ENCODE measurements around the gene B3GNT5.

Gene B3GNT5

GRCh38 chr3:183290216-183290615 is 37.2 kb downstream of the B3GNT5 start:
- DNase-seq (ENCODE audit: low spot score), result no peak

GRCh38 chr3:183291497-183292031 is 38.5 kb downstream of the B3GNT5 start:
- FAIRE-seq, result no peak
- DNase-seq (ENCODE audit: low spot score), result no peak

More at GRCh38 chr3:183290216-183290615, 37.2 kb downstream of the B3GNT5 start:
- FAIRE-seq, result no peak

GRCh38 chr3:183293966-183294365 is 40.9 kb downstream of the B3GNT5 start:
- DNase-seq (ENCODE audit: low spot score) (no peak), FAIRE-seq (no peak)

DNA sequence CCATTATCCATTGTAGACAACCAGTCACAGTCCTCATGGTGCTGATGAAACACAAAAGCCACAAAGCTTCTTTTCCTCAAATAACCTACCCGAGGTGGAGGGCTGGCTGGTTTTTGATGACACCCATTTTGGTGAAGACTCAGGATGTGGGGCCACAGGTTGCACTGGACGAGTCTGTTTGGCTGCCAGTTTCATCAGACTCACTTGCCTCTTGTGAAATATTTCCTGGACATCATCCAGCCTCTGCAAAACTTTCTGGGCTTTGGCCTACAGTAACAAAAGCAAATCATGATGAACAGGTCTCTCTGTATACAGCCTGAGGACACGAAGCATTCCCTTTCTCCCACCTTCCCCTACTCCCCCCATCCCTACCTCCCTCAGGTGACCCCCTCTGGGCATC is 42.2 kb downstream of the B3GNT5 start:
- DNase-seq (ENCODE audit: low spot score) (no peak), FAIRE-seq (no peak)

DNA sequence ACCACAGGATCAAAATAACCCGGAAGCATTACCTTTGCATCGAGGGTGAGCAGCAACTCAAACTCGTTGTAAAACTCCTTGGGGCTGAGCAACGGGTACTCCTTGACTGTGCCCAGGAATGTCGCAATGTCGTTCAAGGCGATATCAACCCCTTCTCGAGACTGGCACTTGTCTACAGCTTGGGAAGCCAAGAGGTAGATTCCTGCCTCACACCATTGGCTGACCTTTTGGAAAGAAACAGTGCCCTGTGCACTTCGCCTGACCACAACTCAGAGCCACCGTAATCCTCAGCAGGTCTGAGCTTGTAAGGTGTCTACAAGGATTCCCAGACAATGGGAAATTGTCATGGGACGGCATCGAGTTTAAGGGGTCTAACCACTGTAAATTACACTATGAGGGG is 43.9 kb downstream of the B3GNT5 start:
- FAIRE-seq (no peak), DNase-seq (ENCODE audit: low spot score) (no peak)

DNA sequence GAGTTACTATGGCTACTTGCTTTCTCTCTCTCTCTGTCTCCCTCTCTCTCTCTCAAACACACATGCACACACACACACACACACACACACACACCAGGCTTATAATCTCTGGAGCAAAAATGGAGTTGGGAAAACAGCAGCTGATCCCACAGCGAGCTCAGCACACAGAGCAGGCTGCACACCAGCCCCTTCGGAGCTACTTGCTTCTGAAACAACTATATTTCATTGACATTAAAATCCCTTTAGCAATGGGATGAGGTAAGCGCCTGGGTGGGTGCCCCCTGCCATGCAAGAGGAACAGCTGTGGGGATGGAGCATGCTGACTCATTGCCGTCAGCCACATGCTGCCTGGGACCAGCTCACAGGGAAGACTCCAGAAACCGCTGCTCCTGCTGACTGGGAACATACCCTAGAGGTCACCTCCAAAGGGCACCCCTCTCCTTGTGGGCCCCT is 45.7 kb downstream of the B3GNT5 start:
- no peak for FAIRE-seq
- peak; percentile 83 for DNase-seq (ENCODE audit: low spot score)

GRCh38 chr3:183299976-183300375 is 46.9 kb downstream of the B3GNT5 start:
- FAIRE-seq (no peak), DNase-seq (ENCODE audit: low spot score) (no peak)

DNA sequence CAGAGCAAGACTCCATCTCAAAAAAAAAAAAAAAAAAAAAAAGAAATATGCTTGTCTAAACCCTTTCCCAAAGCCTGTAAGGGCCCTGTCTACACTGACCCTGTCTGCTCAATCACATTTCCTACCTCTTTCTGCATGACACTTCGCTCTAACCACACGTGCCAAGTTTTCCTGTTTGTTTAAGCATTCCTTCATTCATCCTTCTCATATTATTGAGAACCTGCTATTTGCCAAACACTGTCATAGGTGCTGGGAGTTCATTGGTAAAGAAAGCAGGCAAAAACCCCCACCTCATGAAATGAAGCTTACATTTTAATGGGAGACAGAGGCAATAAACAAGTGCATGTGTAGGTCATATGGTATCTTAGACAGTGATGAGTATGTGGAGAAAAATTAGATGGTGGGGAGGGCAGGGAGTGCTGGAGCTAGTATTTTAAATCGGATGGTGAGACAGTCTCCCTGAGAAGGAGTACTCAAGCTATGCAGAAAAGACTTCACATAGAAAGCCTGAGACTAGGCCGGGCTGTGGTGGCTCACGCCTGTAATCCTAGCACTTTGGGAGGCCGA is 48.0 kb downstream of the B3GNT5 start:
- FAIRE-seq (no peak), DNase-seq (ENCODE audit: low spot score) (no peak)

GRCh38 chr3:183301937-183302580 is 49.0 kb downstream of the B3GNT5 start:
- DNase-seq (ENCODE audit: low spot score) (no peak), FAIRE-seq (no peak)

DNA sequence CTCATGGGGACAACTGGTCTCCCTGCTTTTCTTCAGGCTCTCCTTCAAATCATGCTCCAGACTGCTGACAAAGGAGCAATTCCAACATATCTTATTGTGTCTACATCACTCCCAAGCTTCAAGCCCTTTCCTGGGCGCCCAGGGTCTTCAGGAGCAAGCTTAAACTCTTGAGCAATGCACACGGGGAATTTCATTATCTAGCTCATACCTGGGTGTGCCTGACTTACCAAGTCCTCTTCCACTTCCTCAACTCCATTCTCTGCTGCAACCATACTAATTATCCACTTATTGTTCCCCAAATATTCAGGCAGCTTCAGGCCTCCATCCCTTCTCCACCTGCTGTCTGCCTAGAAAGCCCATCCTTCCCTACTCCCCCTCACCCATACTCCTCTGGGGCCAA is 50.6 kb downstream of the B3GNT5 start:
- FAIRE-seq (no peak), DNase-seq (ENCODE audit: low spot score) (no peak)

DNA sequence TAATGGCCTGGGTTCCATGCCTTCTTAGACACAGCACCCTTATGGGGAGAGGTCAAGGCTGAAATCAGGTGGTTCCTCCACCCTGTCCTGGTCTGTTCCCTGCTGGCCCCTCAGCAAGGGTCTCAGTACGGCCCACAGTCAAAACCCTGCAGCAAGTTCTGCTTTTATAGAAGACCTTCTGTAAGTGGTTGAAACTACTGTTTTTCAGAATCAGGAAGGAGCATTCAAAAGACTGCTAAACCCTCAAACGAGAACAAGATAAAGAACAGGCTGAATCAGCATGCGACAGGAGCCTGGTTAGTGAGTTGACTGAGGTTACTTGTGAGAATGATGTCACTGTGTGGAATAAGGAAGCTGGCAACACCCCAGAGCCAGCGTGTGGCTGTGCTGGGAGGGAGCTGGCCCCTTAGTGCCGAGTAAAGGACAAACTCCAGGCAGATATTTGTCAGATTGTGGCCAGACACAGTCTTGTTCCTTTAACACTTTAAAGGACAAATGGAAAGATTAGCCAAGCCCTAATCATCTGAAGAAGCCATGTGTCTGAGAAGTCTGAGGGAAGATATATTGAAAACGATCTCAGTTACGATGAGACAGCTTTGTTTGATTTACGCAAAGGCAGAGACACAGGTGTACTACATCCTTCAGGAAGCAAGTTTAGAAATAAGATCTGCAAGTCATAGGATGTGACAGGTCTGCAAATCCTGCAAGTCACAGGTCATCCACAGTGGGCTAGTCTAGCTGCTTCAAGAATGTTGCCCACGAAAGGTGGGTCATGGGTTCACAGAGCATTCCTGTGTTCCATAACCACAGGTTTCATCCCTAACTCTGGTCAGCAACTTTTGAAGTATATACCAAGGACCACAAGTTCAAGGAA is 54.0 kb downstream of the B3GNT5 start:
- DNase-seq (ENCODE audit: low spot score) (no peak), FAIRE-seq (no peak)

GRCh38 chr3:183307749-183308148 is 54.7 kb downstream of the B3GNT5 start:
- no peak for FAIRE-seq
- DNase-seq (ENCODE audit: low spot score), result no peak

GRCh38 chr3:183308751-183309150 is 55.7 kb downstream of the B3GNT5 start:
- FAIRE-seq, result no peak
- DNase-seq (ENCODE audit: low spot score), result no peak

DNA sequence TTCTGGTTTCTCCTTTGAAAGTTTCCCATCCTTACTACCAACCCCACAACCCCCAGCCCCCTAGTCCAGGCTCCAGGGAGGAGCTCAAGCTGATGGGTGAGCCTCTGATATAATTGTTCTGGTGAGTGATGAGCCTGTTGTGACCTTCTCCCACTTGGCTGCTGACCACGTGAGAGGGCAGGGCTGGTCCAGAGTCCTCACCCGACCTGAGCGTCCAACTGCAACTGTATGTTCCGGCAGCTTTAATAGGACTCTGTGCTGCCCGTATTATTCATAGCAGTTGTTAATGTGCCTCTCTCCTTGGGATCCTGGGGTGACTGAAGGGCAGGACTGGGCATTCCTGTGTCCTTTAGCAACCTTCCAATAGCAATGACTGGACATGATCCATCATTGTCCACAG is 56.2 kb downstream of the B3GNT5 start:
- FAIRE-seq (no peak), DNase-seq (ENCODE audit: low spot score) (no peak)

DNA sequence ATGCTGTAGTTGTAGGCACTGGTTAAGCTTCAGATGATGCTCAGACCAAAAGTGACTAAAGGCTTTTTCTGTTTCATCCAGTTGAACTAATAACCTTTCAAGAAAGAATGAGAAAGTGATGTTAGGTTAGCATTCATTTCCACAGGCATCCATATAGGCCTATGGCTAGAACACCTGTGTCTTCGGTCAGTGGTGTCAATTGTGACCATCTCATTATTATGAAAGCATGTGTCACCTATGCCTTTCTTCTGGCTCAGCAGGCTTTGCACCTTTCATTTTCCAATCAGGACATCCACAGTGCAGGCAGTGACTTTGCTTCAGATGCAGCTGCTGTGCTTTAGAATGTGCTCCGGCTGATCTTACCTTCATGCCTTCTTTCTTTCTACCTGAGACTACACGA is 57.9 kb downstream of the B3GNT5 start:
- DNase-seq (ENCODE audit: low spot score) (no peak), FAIRE-seq (no peak)

DNA sequence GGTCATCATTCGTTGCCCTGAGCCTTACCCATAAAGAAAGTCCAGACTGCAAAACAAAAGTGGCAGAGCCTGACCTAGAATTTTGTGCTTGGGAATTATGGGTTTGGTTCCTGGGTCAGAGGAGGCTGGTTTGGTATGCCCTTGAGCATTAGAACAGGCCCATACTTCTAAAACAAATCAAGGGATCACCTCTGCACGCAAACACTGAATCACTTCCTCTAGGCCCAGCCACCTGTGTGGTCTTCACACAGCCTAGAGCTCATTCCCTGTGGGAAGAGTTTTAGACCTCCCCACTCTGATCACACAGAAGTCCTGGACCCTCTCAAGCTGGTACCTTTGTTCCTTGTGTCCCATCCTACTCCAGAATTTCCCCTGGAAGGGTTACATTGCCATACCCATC is 59.4 kb downstream of the B3GNT5 start:
- DNase-seq (ENCODE audit: low spot score), result no peak
- FAIRE-seq, result no peak

DNA sequence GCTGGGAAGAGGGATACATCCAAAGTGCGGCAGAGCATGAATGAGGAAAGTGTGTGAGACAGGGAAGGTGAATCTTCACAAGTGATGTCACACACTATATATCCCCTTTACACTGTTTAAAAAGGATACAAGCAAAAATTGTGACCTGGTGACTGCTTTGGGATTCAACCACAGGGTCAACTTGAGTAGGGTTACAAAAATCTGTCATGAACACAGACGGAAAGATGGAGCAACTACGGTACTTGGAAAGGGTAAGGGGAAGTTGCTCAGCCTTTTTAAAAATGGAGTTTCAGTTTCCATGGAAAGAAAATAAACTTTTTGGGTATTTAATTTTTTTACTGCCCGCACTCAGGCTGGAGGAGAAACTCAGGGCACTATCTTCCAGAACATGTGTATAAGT is 60.3 kb downstream of the B3GNT5 start:
- FAIRE-seq, result no peak
- DNase-seq (ENCODE audit: low spot score), result no peak

- DNase-seq (ENCODE audit: low spot score) (no peak), FAIRE-seq (no peak)
These were observed 60.7 kb downstream of the B3GNT5 start for GRCh38 chr3:183313764-183314163.

GRCh38 chr3:183315739-183316138 is 62.7 kb downstream of the B3GNT5 start:
- no peak for FAIRE-seq
- no peak for DNase-seq (ENCODE audit: low spot score)

- FAIRE-seq, result no peak
These were observed 64.2 kb downstream of the B3GNT5 start for GRCh38 chr3:183317271-183317670.

GRCh38 chr3:183317886-183318865 is 65.1 kb downstream of the B3GNT5 start:
- FAIRE-seq (no peak), DNase-seq (ENCODE audit: low spot score) (no peak)

More at GRCh38 chr3:183317271-183317670, 64.2 kb downstream of the B3GNT5 start:
- DNase-seq (ENCODE audit: low spot score), result no peak

Measured in urothelium cell line (cell line).